Activated T-helper 17 cell treated with anti-CD3 and anti-CD28 coated beads, Interleukin-2, amount 50 U/mL, for 72 hours (primary cell): ENCODE data around the gene CERS1. TPM values are rescaled to one million over a fixed set of nuclear protein-coding genes. Genes with fewer than 3 reads are reported as not detected.

Experiments used
- ATAC-seq: fragments of 150-1000 bp; cut with Tn5 transposase; replicated peaks from 2 replicates; pipeline ENCODE4 v1.10.0; 2021; ENCODE audit warnings: mild to moderate bottlenecking, moderate library complexity
- H3K27ac Mint-ChIP-seq: one replicate; pipeline ENCODE4 v1.8.0; 2022; ENCODE audit warnings: mixed read lengths
- H3K27me3 Mint-ChIP-seq: one replicate; pipeline ENCODE4 v1.8.0; 2022; ENCODE audit warnings: mixed read lengths
- H3K36me3 Mint-ChIP-seq: one replicate; pipeline ENCODE4 v1.8.0; 2022; ENCODE audit warnings: low read depth, mild to moderate bottlenecking, mixed read lengths
- H3K4me1 Mint-ChIP-seq: one replicate; pipeline ENCODE4 v1.8.0; 2022; ENCODE audit warnings: mixed read lengths
- H3K4me3 Mint-ChIP-seq: one replicate; pipeline ENCODE4 v1.8.0; 2022; ENCODE audit warnings: mild to moderate bottlenecking, mixed read lengths
- H3K9me3 Mint-ChIP-seq: one replicate; pipeline ENCODE4 v1.8.0; 2022; ENCODE audit warnings: mixed read lengths
- total RNA-seq, 2 donors: library from RNA; stranded (reverse); gene quantifications; one replicate each; pipeline ENCODE4 v1.2.3, GENCODE V29; 2022

The CERS1 gene
- total RNA-seq, 2 donors from 2014 or later, result not detected

DNA sequence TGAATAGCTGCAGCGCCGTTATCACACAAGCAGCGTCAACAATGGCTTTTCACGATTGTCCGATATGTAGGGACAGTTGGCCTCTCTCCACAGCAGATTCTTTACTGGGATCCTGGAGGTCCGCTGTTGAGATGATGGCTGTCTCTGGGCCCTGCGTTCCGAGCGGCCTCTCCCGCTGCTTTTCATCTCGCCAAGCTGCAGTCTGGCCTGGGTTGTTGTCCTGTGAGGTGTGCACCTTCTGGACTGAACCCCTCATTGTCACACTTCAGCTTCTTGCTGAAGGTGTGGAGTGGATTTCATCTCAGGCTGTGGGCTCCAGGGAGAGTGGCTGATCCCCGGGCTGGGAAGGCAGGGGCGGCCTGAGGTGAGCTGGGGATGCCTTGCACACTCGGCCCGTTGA is 54.6 kb downstream of the CERS1 start:
- ATAC-seq, result no peak
- Mint-ChIP-seq H3K4me3 (peak overlapping the region; percentile 62), H3K27ac (peak overlapping the region; percentile 74), H3K36me3 (peaks cover 60% of the 10 kb centered on the region), H3K9me3 (no peaks in the 10 kb centered on the region), H3K27me3 (no peaks in the 10 kb centered on the region), H3K4me1 (peaks cover 60% of the 10 kb centered on the region)

- peaks cover 62% of the 10 kb centered on the region for H3K4me1 Mint-ChIP-seq
- ATAC-seq, result no peak
- no peaks in the 10 kb centered on the region for H3K9me3 Mint-ChIP-seq
- H3K27ac Mint-ChIP-seq, result peak overlapping the region; percentile 40
- H3K36me3 Mint-ChIP-seq, result peaks cover 60% of the 10 kb centered on the region
- H3K27me3 Mint-ChIP-seq, result no peaks in the 10 kb centered on the region
- H3K4me3 Mint-ChIP-seq, result peak overlapping the region; percentile 62
Measured at GRCh38 chr19:18840288-18841267, 55.4 kb downstream of the CERS1 start.

GRCh38 chr19:18839465-18840287 is 56.3 kb downstream of the CERS1 start:
- H3K4me1 Mint-ChIP-seq, result peaks cover 64% of the 10 kb centered on the region
- peak overlapping the region; percentile 40 for H3K27ac Mint-ChIP-seq
- no peak for ATAC-seq
- peaks cover 66% of the 10 kb centered on the region for H3K36me3 Mint-ChIP-seq
- peak overlapping the region; percentile 62 for H3K4me3 Mint-ChIP-seq
- H3K27me3 Mint-ChIP-seq, result no peaks in the 10 kb centered on the region
- H3K9me3 Mint-ChIP-seq, result no peaks in the 10 kb centered on the region

DNA sequence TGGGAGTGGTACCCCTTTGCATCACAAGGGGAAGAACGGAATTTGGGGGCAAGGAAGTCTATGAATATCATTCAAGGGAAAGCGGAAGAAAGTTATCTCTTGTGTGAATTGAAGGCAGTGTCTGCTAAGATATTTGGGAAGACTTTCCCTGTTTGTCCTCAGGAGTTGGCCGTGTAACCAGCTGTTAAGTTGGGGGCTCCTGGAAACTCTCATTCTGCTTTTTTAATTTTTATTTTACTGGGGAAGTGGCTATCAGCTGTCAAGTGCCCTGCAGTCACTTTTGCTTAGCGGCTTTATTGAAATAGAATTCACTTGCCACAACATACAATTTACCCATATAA is 61.3 kb downstream of the CERS1 start:
- ATAC-seq, result no peak
- H3K27ac Mint-ChIP-seq, result peak overlapping the region; percentile 94

DNA sequence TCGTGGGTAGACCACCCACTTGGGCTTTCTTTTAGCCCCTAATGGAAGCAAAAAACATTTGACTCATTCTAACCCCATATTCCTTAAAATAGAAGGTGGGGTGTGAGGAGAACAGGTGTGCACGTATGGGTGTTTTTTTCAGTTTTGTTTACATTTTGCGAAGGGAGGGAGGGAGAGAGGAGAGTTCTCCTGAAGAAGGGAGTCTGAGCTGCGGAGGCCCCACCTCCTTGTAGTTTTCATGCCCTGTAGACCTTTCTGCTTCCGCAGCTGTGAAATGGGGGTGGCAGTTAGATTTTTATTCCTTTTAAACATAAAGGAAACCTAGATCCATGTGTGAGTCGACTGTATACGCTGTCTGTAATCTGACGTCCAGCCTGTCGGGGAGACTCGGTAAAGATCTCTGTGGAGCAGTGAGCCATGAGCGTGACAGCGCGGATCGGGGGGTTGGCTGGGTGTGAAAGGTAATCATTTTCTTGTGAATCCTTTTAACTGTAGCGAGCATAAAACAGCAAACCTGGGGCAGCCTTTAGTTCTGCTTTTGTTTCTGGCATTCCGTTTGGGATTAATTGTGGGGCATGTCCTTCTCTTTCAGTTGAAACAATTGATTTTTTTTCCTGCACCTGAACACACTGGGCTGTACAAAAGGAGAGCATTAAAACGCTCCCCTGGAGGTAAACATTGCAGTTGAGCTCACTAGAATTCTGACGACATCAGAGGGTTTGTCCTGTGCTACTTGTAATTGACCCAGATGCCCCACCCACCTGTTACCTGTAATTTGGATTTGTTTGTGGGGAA is 61.9 kb downstream of the CERS1 start:
- Mint-ChIP-seq H3K27me3 (no peaks in the 10 kb centered on the region), H3K27ac (peak overlapping the region; percentile 94), H3K9me3 (no peaks in the 10 kb centered on the region), H3K4me1 (peaks cover 45% of the 10 kb centered on the region), H3K36me3 (peaks cover 65% of the 10 kb centered on the region), H3K4me3 (peak overlapping the region; percentile 96)
- no peak for ATAC-seq

More for the DNA sequence above, 61.3 kb downstream of the CERS1 start:
- H3K4me3 Mint-ChIP-seq, result peak overlapping the region; percentile 96
- H3K36me3 Mint-ChIP-seq, result peaks cover 67% of the 10 kb centered on the region
- peaks cover 45% of the 10 kb centered on the region for H3K4me1 Mint-ChIP-seq
- no peaks in the 10 kb centered on the region for H3K27me3 Mint-ChIP-seq
- H3K9me3 Mint-ChIP-seq, result no peaks in the 10 kb centered on the region

- H3K4me1 Mint-ChIP-seq, result peaks cover 38% of the 10 kb centered on the region
Measured at GRCh38 chr19:18833141-18833476, 62.8 kb downstream of the CERS1 start.

DNA sequence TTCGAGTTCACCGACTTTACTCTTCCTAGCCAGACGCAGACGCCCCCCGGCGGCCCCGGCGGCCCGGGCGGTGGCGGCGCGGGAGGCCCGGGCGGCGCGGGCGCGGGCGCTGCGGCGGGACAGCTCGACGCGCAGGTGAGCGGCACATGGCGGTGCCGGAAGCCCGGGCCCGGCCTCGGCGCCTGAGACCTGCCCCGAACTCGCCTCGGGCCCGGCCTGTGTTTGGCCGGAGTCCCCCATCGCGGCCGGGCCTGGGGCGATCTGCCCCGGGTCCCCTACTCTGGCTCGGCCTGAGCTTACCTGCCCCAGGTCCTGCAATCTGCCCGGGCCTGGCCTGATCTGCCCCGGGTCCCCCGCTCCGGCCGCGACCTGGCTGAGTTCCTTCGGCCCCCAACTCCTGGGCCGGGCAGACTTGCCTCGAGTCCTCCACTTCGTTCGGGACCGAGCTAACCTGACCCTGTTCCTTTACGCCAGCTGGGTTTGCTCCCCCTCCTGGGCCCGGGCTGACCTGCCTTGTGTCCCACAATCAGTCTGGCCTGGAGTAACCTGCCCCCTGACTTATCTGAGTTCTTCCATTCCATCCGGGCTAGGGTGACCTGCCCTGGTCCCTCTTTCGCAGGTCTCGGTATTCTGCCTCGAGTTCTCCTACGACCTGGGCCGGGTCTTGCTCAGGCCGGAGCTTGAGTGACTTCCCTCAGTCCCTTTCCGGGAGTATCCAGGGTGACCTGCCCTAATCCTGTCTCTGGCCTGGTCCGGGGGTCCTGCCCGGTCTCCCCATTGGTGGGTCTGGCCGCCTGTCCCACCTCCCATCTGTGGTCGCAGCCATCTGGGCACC is 63.4 kb downstream of the CERS1 start:
- peak overlapping the region; percentile 94 for H3K27ac Mint-ChIP-seq
- H3K36me3 Mint-ChIP-seq, result peaks cover 49% of the 10 kb centered on the region
- peak overlapping the region; percentile 96 for H3K4me3 Mint-ChIP-seq
- H3K4me1 Mint-ChIP-seq, result peaks cover 32% of the 10 kb centered on the region
- H3K27me3 Mint-ChIP-seq, result no peaks in the 10 kb centered on the region
- H3K9me3 Mint-ChIP-seq, result no peaks in the 10 kb centered on the region
- ATAC-seq, result peak; percentile 46

More at GRCh38 chr19:18833141-18833476, 62.8 kb downstream of the CERS1 start:
- H3K4me3 Mint-ChIP-seq, result peak overlapping the region; percentile 96
- H3K9me3 Mint-ChIP-seq, result no peaks in the 10 kb centered on the region
- H3K36me3 Mint-ChIP-seq, result peaks cover 55% of the 10 kb centered on the region
- H3K27ac Mint-ChIP-seq, result peak overlapping the region; percentile 94
- no peak for ATAC-seq
- no peaks in the 10 kb centered on the region for H3K27me3 Mint-ChIP-seq

GRCh38 chr19:18831524-18832305 is 64.2 kb downstream of the CERS1 start, which contains the start of gene UPF1:
TSS of gene UPF1 (plus strand) at chr19:18831959. CDS start at chr19:18832210, 251 bp downstream.
- Mint-ChIP-seq H3K27me3 (no peaks in the 10 kb centered on the region), H3K36me3 (peaks cover 43% of the 10 kb centered on the region), H3K4me1 (peaks cover 27% of the 10 kb centered on the region), H3K27ac (peak within 1 kb of the TSS; percentile 94), H3K9me3 (no peaks in the 10 kb centered on the region), H3K4me3 (peak within 1 kb of the TSS; percentile 96)
- ATAC-seq, result peak; percentile 82

DNA sequence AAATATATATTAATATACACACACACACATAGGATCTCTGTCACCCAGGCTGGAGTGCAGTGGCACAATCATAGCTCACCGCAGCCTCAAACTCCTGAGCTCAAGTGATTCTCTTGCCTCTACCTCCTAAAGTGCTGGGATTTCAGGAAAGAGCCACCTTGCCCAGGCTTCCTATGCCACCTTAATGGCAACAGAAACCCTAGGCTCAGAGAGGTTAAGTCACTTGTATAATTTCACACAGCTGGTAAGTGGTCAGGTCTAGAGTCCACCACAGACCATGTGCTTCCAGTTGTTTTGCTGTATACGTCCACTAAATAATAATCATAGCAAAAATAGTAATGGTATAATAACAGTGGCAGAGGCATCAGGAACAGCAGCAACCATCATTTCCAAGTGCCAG is 65.5 kb downstream of the CERS1 start:
- H3K9me3 Mint-ChIP-seq, result no peaks in the 10 kb centered on the region
- H3K4me3 Mint-ChIP-seq, result peak overlapping the region; percentile 71
- peaks cover 31% of the 10 kb centered on the region for H3K36me3 Mint-ChIP-seq
- no peak for ATAC-seq
- H3K27me3 Mint-ChIP-seq, result peaks cover 2% of the 10 kb centered on the region
- no peak overlapping the region for H3K27ac Mint-ChIP-seq
- peaks cover 17% of the 10 kb centered on the region for H3K4me1 Mint-ChIP-seq

DNA sequence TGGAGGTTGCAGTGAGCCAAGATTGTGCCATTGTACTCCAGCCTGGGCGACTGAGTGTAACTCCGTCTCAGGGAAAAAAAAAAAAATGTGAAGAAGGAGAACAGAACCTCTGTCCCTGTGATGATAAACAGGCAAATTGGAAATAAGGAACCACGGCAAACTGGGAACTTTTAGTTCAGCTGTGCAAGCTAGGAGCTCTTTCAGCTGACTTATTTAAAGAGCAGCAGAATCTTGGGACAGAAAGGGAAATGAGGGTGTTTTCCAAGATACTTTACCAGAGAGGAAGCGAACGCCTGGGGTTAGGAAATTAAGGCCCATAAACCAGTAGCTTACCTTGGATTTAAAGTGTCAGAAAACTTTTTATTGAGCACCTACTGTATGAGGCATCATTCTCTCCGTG is 67.2 kb downstream of the CERS1 start:
- H3K9me3 Mint-ChIP-seq, result no peaks in the 10 kb centered on the region

More for the DNA sequence above, 67.2 kb downstream of the CERS1 start:
- no peak overlapping the region for H3K27ac Mint-ChIP-seq
- peaks cover 6% of the 10 kb centered on the region for H3K27me3 Mint-ChIP-seq
- no peak overlapping the region for H3K4me3 Mint-ChIP-seq
- peaks cover 14% of the 10 kb centered on the region for H3K36me3 Mint-ChIP-seq
- no peak for ATAC-seq
- H3K4me1 Mint-ChIP-seq, result peaks cover 3% of the 10 kb centered on the region
